ENCODE data around the gene HPS4. TPM values are rescaled to one million over a fixed set of nuclear protein-coding genes. Genes with fewer than 3 reads are reported as not detected.

The HPS4 gene
- total and polyA plus RNA-seq, 2 of the 8 experiments (the other 6 are each of a cell fraction or from before 2014, with no cell fraction given), result 28.0 to 35.2 TPM

DNA sequence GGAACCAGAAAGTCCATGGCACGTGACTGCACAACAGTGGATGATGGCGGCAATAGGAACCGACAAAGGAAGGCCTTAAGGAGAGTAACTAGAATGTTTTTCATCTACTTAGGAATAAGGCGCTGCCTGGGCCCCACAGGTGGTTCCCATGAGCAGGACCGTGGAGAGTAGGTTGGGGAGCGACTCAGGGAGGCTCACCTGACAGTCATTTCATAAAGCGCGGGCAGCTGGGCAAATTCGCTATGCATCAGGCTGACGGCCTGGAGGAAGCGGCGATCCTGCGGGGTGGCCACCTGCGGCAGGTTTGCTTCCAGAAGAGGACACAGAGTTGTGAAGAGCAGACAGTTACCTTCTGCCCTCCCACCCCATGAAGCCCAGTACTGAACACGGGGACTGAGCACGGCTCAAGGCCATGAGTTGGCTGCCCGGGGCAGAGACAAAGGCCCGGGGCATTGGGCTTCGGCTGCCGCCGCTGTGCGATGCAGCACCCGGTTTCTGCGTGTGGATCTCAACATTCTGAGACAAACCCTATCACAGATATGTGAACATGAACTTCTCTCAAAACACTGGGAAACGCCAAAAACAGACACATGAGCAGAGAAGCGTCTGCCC is 25.8 kb downstream of the HPS4 start:
- ChIA-PET POLR2A (ENCODE audit: partially characterized antibody) (interaction anchor here (1.1 to 1.2 kb wide), 2 partner anchors 28 to 52 kb away, joined by 3 read pairs; no protein-coding TSS in a partner anchor), CTCF (ENCODE audit: partially characterized antibody) (interaction anchor here (0.6 to 3.3 kb wide), 2 partner anchors 91 to 109 kb away, joined by 3 to 15 read pairs; no protein-coding TSS in a partner anchor)
- no peak overlapping the region for H3K14ac ChIP-seq (ENCODE audit: insufficient read length)
- no peak overlapping the region for H2BK5ac ChIP-seq (ENCODE audit: low read depth, low read length)
- H3K9ac ChIP-seq (replicated peaks in 1 of 4; ENCODE audit: extremely low read depth in 1 of 4, low read depth in 3 of 4, low read length in 3 of 4), result no peak overlapping the region
- 97% methylated on average over 26 of the region's 26 CpGs; no CpG with 5 or more reads in 1 of the 2 experiments for WGBS, 2 experiments (ENCODE audit: extremely low coverage in 1 of 2, insufficient coverage in 1 of 2, insufficient read length in 1 of 2, insufficient replicate concordance in 2 of 2, low coverage in 1 of 2, low lambda C conversion rate in 2 of 2, missing lambda C conversion rate in 1 of 2)
- FAIRE-seq (no peak), DNase-seq (ENCODE audit: low read depth in 1 of 2, low spot score in 2 of 2) (no peak)
- H3K4ac ChIP-seq (replicated peaks; ENCODE audit: insufficient read length, low read depth, low read length), result no peak overlapping the region
- H3K27me3 ChIP-seq (replicated peaks in 1 of 4; ENCODE audit: control insufficient read depth in 3 of 4, extremely low read depth in 1 of 4, insufficient read depth in 3 of 4, low read length in 3 of 4), result no peaks in the 10 kb centered on the region
- H3K27ac ChIP-seq (ENCODE audit: low read depth, low read length), result no peak overlapping the region
- peaks cover 4 to 48% (median 20%) of the 10 kb centered on the region in 4 experiments; a peak in 6 of 8 replicates for H3K36me3 ChIP-seq (ENCODE audit: control insufficient read depth in 2 of 4, insufficient read depth in 4 of 4, low read length in 3 of 4)
- H3K4me2 ChIP-seq (ENCODE audit: insufficient read depth in 1 of 2, low read depth in 2 of 2, low read length in 2 of 2), result no peak overlapping the region
- peaks cover 4 to 5% of the 10 kb centered on the region in 2 experiments for H4K20me1 ChIP-seq (replicated peaks in 1 of 2; ENCODE audit: control insufficient read depth in 1 of 2, insufficient read depth in 2 of 2, low read length in 2 of 2)
- no peak overlapping the region for H2BK12ac ChIP-seq (ENCODE audit: low read depth, low read length)
- H3K4me1 ChIP-seq (replicated peaks in 1 of 4; ENCODE audit: control insufficient read depth in 3 of 4, insufficient read depth in 4 of 4, low read length in 3 of 4), result no peaks in the 10 kb centered on the region
- 0 out of 2 replicates have a peak, but pooled peaks cover 2% of the 10 kb centered on the region for H3K79me1 ChIP-seq (ENCODE audit: low read depth, low read length)
- no peak overlapping the region for H2BK120ac ChIP-seq (replicated peaks; ENCODE audit: low read depth, low read length)
- no peak overlapping the region for H2AFZ ChIP-seq (ENCODE audit: low read length)
- H3K9me3 ChIP-seq (ENCODE audit: insufficient read depth in 2 of 2, low read depth in 1 of 2, low read length in 1 of 2), result no peaks in the 10 kb centered on the region
- no peak overlapping the region for H4K91ac ChIP-seq (replicated peaks; ENCODE audit: insufficient read length, low read length)
- peaks cover 0 to 2% of the 10 kb centered on the region in 2 experiments; a peak in 1 of 4 replicates for H3K79me2 ChIP-seq (ENCODE audit: control insufficient read depth in 1 of 2, insufficient read depth in 2 of 2, low read length in 2 of 2)
- no peak overlapping the region for H3K18ac ChIP-seq (ENCODE audit: extremely low read depth, low read length)
- H4K5ac ChIP-seq (ENCODE audit: insufficient read length, low read depth, low read length), result no peak overlapping the region
- H2BK15ac ChIP-seq (ENCODE audit: low read length), result no peak overlapping the region
- H3K23me2 ChIP-seq (ENCODE audit: low read depth, low read length), result no peaks in the 10 kb centered on the region
- no peak overlapping the region for H2BK20ac ChIP-seq (ENCODE audit: low read length)
- no peak overlapping the region for H3K56ac ChIP-seq (replicated peaks; ENCODE audit: insufficient read length, low read depth, low read length)
- H3K23ac ChIP-seq (ENCODE audit: insufficient read length), result no peak overlapping the region
- no peak overlapping the region for H4K8ac ChIP-seq (ENCODE audit: extremely low read depth, insufficient read depth, low read length)
- no peak overlapping the region for H3K4me3 ChIP-seq (ENCODE audit: extremely low read depth in 1 of 4, insufficient read depth in 2 of 4, low read depth in 3 of 4, low read length in 4 of 4)
- no peak overlapping the region for H2AK5ac ChIP-seq (ENCODE audit: low read depth, low read length)
- TF ChIP-seq KDM5A (IDR thresholded peaks at IDR 0.05; ENCODE audit: low read length) (no peak), GABPA (IDR thresholded peaks at IDR 0.05; ENCODE audit: borderline replicate concordance, insufficient read depth, low read length) (no peak), NANOG (IDR thresholded peaks at IDR 0.05; ENCODE audit: insufficient read depth, low read depth, low read length, poor library complexity, severe bottlenecking) (no peak), CTBP2 (IDR thresholded peaks at IDR 0.05; ENCODE audit: borderline replicate concordance, insufficient read depth, insufficient read length, low read length) (no peak), JUND (IDR thresholded peaks at IDR 0.05; ENCODE audit: low read length) (no peak), EGR1 (IDR thresholded peaks at IDR 0.05; ENCODE audit: borderline replicate concordance, low read depth, low read length) (no peak), KDM4A (IDR thresholded peaks at IDR 0.05; ENCODE audit: low read depth, low read length, severe bottlenecking) (no peak), SRF (IDR thresholded peaks at IDR 0.05; ENCODE audit: low read depth, low read length) (no peak), CBX8 (IDR thresholded peaks at IDR 0.05; ENCODE audit: borderline replicate concordance, low read depth, low read length) (no peak), POU5F1 (IDR thresholded peaks at IDR 0.05; ENCODE audit: low read depth, low read length) (no peak), HDAC6 (IDR thresholded peaks at IDR 0.05; ENCODE audit: low read depth, low read length) (no peak)
- TF ChIP-seq, protein P1, sequence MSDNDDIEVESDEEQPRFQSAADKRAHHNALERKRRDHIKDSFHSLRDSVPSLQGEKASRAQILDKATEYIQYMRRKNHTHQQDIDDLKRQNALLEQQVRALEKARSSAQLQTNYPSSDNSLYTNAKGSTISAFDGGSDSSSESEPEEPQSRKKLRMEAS (IDR thresholded peaks at IDR 0.05), result no peak

All from H1 (cell line).